Measurements from ENCODE around the gene TMC3.

TMC3 gene

GRCh38 chr15:81398910-81399551 lies 25.0 kb upstream of the TMC3 start:
- H3K27me3 Mint-ChIP-seq, result peaks cover 1% of the 10 kb centered on the region
- H3K27ac Mint-ChIP-seq, result no peak overlapping the region
- H3K4me3 Mint-ChIP-seq, result no peak overlapping the region
- no peaks in the 10 kb centered on the region for H3K9me3 Mint-ChIP-seq
- intact Hi-C loops (cut with micrococcal nuclease), result no loop called here
- no peaks in the 10 kb centered on the region for H3K4me1 Mint-ChIP-seq (ENCODE audit: low read depth)
- no peaks in the 10 kb centered on the region for H3K36me3 Mint-ChIP-seq (ENCODE audit: low read depth)

GRCh38 chr15:81398456-81398855 lies 24.4 kb upstream of the TMC3 start:
- no peaks in the 10 kb centered on the region for H3K9me3 Mint-ChIP-seq
- H3K4me1 Mint-ChIP-seq (ENCODE audit: low read depth), result no peaks in the 10 kb centered on the region
- no peak overlapping the region for H3K4me3 Mint-ChIP-seq
- intact Hi-C loops (cut with micrococcal nuclease), result no loop called here
- H3K27ac Mint-ChIP-seq, result no peak overlapping the region
- H3K27me3 Mint-ChIP-seq, result peaks cover 1% of the 10 kb centered on the region
- no peaks in the 10 kb centered on the region for H3K36me3 Mint-ChIP-seq (ENCODE audit: low read depth)

- Mint-ChIP-seq H3K4me1 (ENCODE audit: low read depth) (no peaks in the 10 kb centered on the region), H3K27ac (no peak overlapping the region), H3K27me3 (peaks cover 1% of the 10 kb centered on the region), H3K9me3 (no peaks in the 10 kb centered on the region), H3K4me3 (no peak overlapping the region), H3K36me3 (ENCODE audit: low read depth) (no peaks in the 10 kb centered on the region)
- intact Hi-C loops (cut with micrococcal nuclease), result no loop called here
Observed at GRCh38 chr15:81394603-81395002, 20.6 kb upstream of the TMC3 start.

GRCh38 chr15:81391657-81392056 lies 17.6 kb upstream of the TMC3 start:
- Mint-ChIP-seq H3K4me3 (no peak overlapping the region), H3K27me3 (no peaks in the 10 kb centered on the region), H3K36me3 (ENCODE audit: low read depth) (no peaks in the 10 kb centered on the region), H3K9me3 (no peaks in the 10 kb centered on the region), H3K27ac (no peak overlapping the region), H3K4me1 (ENCODE audit: low read depth) (no peaks in the 10 kb centered on the region)
- intact Hi-C loops (cut with micrococcal nuclease), result no loop called here

GRCh38 chr15:81388436-81388770 lies 14.4 kb upstream of the TMC3 start:
- intact Hi-C loops (cut with micrococcal nuclease), result no loop called here
- H3K27ac Mint-ChIP-seq, result no peak overlapping the region
- no peaks in the 10 kb centered on the region for H3K9me3 Mint-ChIP-seq
- H3K36me3 Mint-ChIP-seq (ENCODE audit: low read depth), result no peaks in the 10 kb centered on the region
- no peaks in the 10 kb centered on the region for H3K4me1 Mint-ChIP-seq (ENCODE audit: low read depth)
- no peaks in the 10 kb centered on the region for H3K27me3 Mint-ChIP-seq
- H3K4me3 Mint-ChIP-seq, result no peak overlapping the region

GRCh38 chr15:81387621-81388435 lies 13.8 kb upstream of the TMC3 start:
- no peaks in the 10 kb centered on the region for H3K9me3 Mint-ChIP-seq
- no peak overlapping the region for H3K27ac Mint-ChIP-seq
- H3K4me3 Mint-ChIP-seq, result no peak overlapping the region
- H3K4me1 Mint-ChIP-seq (ENCODE audit: low read depth), result no peaks in the 10 kb centered on the region
- intact Hi-C loops (cut with micrococcal nuclease), result no loop called here
- no peaks in the 10 kb centered on the region for H3K36me3 Mint-ChIP-seq (ENCODE audit: low read depth)
- H3K27me3 Mint-ChIP-seq, result no peaks in the 10 kb centered on the region

GRCh38 chr15:81386947-81387346 lies 12.9 kb upstream of the TMC3 start:
- intact Hi-C loops (cut with micrococcal nuclease), result no loop called here
- Mint-ChIP-seq H3K4me3 (no peak overlapping the region), H3K4me1 (ENCODE audit: low read depth) (no peaks in the 10 kb centered on the region), H3K36me3 (ENCODE audit: low read depth) (no peaks in the 10 kb centered on the region), H3K27ac (no peak overlapping the region), H3K9me3 (no peaks in the 10 kb centered on the region), H3K27me3 (no peaks in the 10 kb centered on the region)

- H3K27ac Mint-ChIP-seq, result no peak overlapping the region
- no peaks in the 10 kb centered on the region for H3K36me3 Mint-ChIP-seq (ENCODE audit: low read depth)
- H3K4me1 Mint-ChIP-seq (ENCODE audit: low read depth), result no peaks in the 10 kb centered on the region
- H3K9me3 Mint-ChIP-seq, result no peaks in the 10 kb centered on the region
- intact Hi-C loops (cut with micrococcal nuclease), result no loop called here
- no peak overlapping the region for H3K4me3 Mint-ChIP-seq
- peaks cover 3% of the 10 kb centered on the region for H3K27me3 Mint-ChIP-seq
Observed at GRCh38 chr15:81385721-81386076, 11.7 kb upstream of the TMC3 start.

- Mint-ChIP-seq H3K27ac (no peak overlapping the region), H3K4me3 (no peak overlapping the region), H3K4me1 (ENCODE audit: low read depth) (no peaks in the 10 kb centered on the region), H3K36me3 (ENCODE audit: low read depth) (no peaks in the 10 kb centered on the region), H3K27me3 (peaks cover 3% of the 10 kb centered on the region), H3K9me3 (no peaks in the 10 kb centered on the region)
- intact Hi-C loops (cut with micrococcal nuclease), result no loop called here
Observed at GRCh38 chr15:81384891-81385720, 11.1 kb upstream of the TMC3 start.

- Mint-ChIP-seq H3K9me3 (no peaks in the 10 kb centered on the region), H3K4me1 (ENCODE audit: low read depth) (no peaks in the 10 kb centered on the region), H3K36me3 (ENCODE audit: low read depth) (no peaks in the 10 kb centered on the region), H3K27me3 (peaks cover 3% of the 10 kb centered on the region), H3K27ac (no peak overlapping the region), H3K4me3 (no peak overlapping the region)
- intact Hi-C loops (cut with micrococcal nuclease), result no loop called here
Observed at GRCh38 chr15:81381720-81382119, 7.7 kb upstream of the TMC3 start.

GRCh38 chr15:81380668-81381067 lies 6.7 kb upstream of the TMC3 start:
- Mint-ChIP-seq H3K9me3 (no peaks in the 10 kb centered on the region), H3K27ac (no peak overlapping the region), H3K27me3 (peaks cover 3% of the 10 kb centered on the region), H3K36me3 (ENCODE audit: low read depth) (no peaks in the 10 kb centered on the region), H3K4me3 (no peak overlapping the region), H3K4me1 (ENCODE audit: low read depth) (no peaks in the 10 kb centered on the region)
- intact Hi-C loops (cut with micrococcal nuclease), result no loop called here

GRCh38 chr15:81380203-81380602 lies 6.2 kb upstream of the TMC3 start:
- no peaks in the 10 kb centered on the region for H3K9me3 Mint-ChIP-seq
- intact Hi-C loops (cut with micrococcal nuclease), result no loop called here
- no peaks in the 10 kb centered on the region for H3K36me3 Mint-ChIP-seq (ENCODE audit: low read depth)
- H3K27me3 Mint-ChIP-seq, result peaks cover 3% of the 10 kb centered on the region
- no peaks in the 10 kb centered on the region for H3K4me1 Mint-ChIP-seq (ENCODE audit: low read depth)
- H3K4me3 Mint-ChIP-seq, result no peak overlapping the region
- H3K27ac Mint-ChIP-seq, result no peak overlapping the region

- no peaks in the 10 kb centered on the region for H3K9me3 Mint-ChIP-seq
- H3K27me3 Mint-ChIP-seq, result peaks cover 3% of the 10 kb centered on the region
- no peak overlapping the region for H3K27ac Mint-ChIP-seq
- H3K4me1 Mint-ChIP-seq (ENCODE audit: low read depth), result no peaks in the 10 kb centered on the region
- intact Hi-C loops (cut with micrococcal nuclease), result no loop called here
- H3K36me3 Mint-ChIP-seq (ENCODE audit: low read depth), result no peaks in the 10 kb centered on the region
- H3K4me3 Mint-ChIP-seq, result no peak overlapping the region
Observed at GRCh38 chr15:81379269-81379668, 5.3 kb upstream of the TMC3 start.

GRCh38 chr15:81378443-81378842 lies 4.4 kb upstream of the TMC3 start:
- Mint-ChIP-seq H3K4me3 (no peak overlapping the region), H3K36me3 (ENCODE audit: low read depth) (no peaks in the 10 kb centered on the region), H3K9me3 (no peaks in the 10 kb centered on the region), H3K27ac (no peak overlapping the region), H3K27me3 (peaks cover 3% of the 10 kb centered on the region), H3K4me1 (ENCODE audit: low read depth) (no peaks in the 10 kb centered on the region)
- intact Hi-C loops (cut with micrococcal nuclease), result no loop called here

Data from dendritic cell treated with granulocyte-macrophage colony-stimulating factor and Interleukin-4, amounts not matched to agents 40 ng/mL and 50 ng/mL, for 4 days (primary cell).